ENCODE data around the gene CYP2D6. TPM values are rescaled to one million over a fixed set of nuclear protein-coding genes. Genes with fewer than 3 reads are reported as not detected.
"Not testable (repeated sequence)": the region's sequence is repeated elsewhere in the genome, so short reads cannot be mapped to it uniquely, and the experiment has no call there.

CYP2D6 gene
- total and polyA plus RNA-seq, 10 of the 15 experiments (the other 5 are each of a cell fraction or from before 2014, with no cell fraction given): 0.08 to 1.4 (median 0.39) TPM

GRCh38 chr22:42143859-42144822 is 13.5 kb upstream of the CYP2D6 start:
- in situ Hi-C loops (cut with MboI); DNase-seq (ENCODE audit: low read depth, low spot score); H4K20me1 ChIP-seq (ENCODE audit: control insufficient read depth, insufficient read depth); H2AFZ ChIP-seq (ENCODE audit: control insufficient read depth, low read depth, low read length); BruUV-seq (replicated peaks); POLR2A ChIA-PET; H3K9ac ChIP-seq (ENCODE audit: control insufficient read depth, insufficient read depth, low read length); intact Hi-C loops (cut with micrococcal nuclease; ENCODE audit: unreplicated experiment); H3K79me2 ChIP-seq (ENCODE audit: control insufficient read depth, insufficient read depth, low read length); H3K4me1 ChIP-seq (ENCODE audit: control insufficient read depth, insufficient read depth, low read length); H3K4me3 ChIP-seq; FAIRE-seq; RAD21 ChIA-PET (ENCODE audit: unreplicated experiment); CTCF ChIA-PET; H3K36me3 ChIP-seq (ENCODE audit: control insufficient read depth in 2 of 2, insufficient read depth in 2 of 2, low read length in 1 of 2); H3K4me2 ChIP-seq (ENCODE audit: control insufficient read depth, insufficient read depth); ATAC-seq; H3K9me3 ChIP-seq (replicated peaks; ENCODE audit: control insufficient read depth, insufficient read depth, low read length); SMC1A ChIA-PET (ENCODE audit: uncharacterized antibody, unreplicated experiment); H3K27me3 ChIP-seq (replicated peaks in 1 of 2; ENCODE audit: control insufficient read depth in 2 of 2, insufficient read depth in 2 of 2, low read length in 1 of 2); H3K27ac ChIP-seq (ENCODE audit: control insufficient read depth, insufficient read depth): not testable (repeated sequence)
- 82% methylated on average over 15 of the region's 20 CpGs for WGBS (ENCODE audit: insufficient coverage, insufficient replicate concordance, low lambda C conversion rate, missing lambda C conversion rate)

GRCh38 chr22:42142771-42143461 is 12.3 kb upstream of the CYP2D6 start:
- H2AFZ ChIP-seq (ENCODE audit: control insufficient read depth, low read depth, low read length): no peak overlapping the region
- H3K79me2 ChIP-seq (ENCODE audit: control insufficient read depth, insufficient read depth, low read length): no peaks in the 10 kb centered on the region
- no TSS peak for BruUV-seq (replicated peaks)
- H3K36me3 ChIP-seq (ENCODE audit: control insufficient read depth in 2 of 2, insufficient read depth in 2 of 2, low read length in 1 of 2): no peaks in the 10 kb centered on the region
- H3K9ac ChIP-seq (ENCODE audit: control insufficient read depth, insufficient read depth, low read length): no peak overlapping the region
- no peak overlapping the region for H3K27ac ChIP-seq (ENCODE audit: control insufficient read depth, insufficient read depth)
- no peak overlapping the region for H3K4me2 ChIP-seq (ENCODE audit: control insufficient read depth, insufficient read depth)
- H3K4me3 ChIP-seq: no peak overlapping the region
- no peak for ATAC-seq
- in situ Hi-C loops (cut with MboI): no loop called here
- H3K9me3 ChIP-seq (replicated peaks; ENCODE audit: control insufficient read depth, insufficient read depth, low read length): no peaks in the 10 kb centered on the region
- intact Hi-C loops (cut with micrococcal nuclease; ENCODE audit: unreplicated experiment): no loop called here
- DNase-seq (ENCODE audit: low read depth, low spot score): no peak
- no peak for FAIRE-seq
- no peaks in the 10 kb centered on the region for H3K27me3 ChIP-seq (replicated peaks in 1 of 2; ENCODE audit: control insufficient read depth in 2 of 2, insufficient read depth in 2 of 2, low read length in 1 of 2)
- ChIA-PET SMC1A (ENCODE audit: uncharacterized antibody, unreplicated experiment) (no interaction called here), POLR2A (no interaction called here), CTCF (no interaction called here), RAD21 (ENCODE audit: unreplicated experiment) (no interaction called here)
- H4K20me1 ChIP-seq (ENCODE audit: control insufficient read depth, insufficient read depth): no peaks in the 10 kb centered on the region
- no peaks in the 10 kb centered on the region for H3K4me1 ChIP-seq (ENCODE audit: control insufficient read depth, insufficient read depth, low read length)
- 90% methylated on average over 53 of the region's 54 CpGs for WGBS (ENCODE audit: insufficient coverage, insufficient replicate concordance, low lambda C conversion rate, missing lambda C conversion rate)
- no peak for TF ChIP-seq CEBPZ (IDR thresholded peaks at IDR 0.05; ENCODE audit: low read depth, low read length)
- no peak for TF ChIP-seq BACH1 (IDR thresholded peaks at IDR 0.05; ENCODE audit: borderline replicate concordance)
- TF ChIP-seq KLF5 (IDR thresholded peaks at IDR 0.05; ENCODE audit: partially characterized antibody): no peak
- TF ChIP-seq POLR2A (IDR thresholded peaks at IDR 0.05; ENCODE audit: low read depth, low read length): no peak
- TF ChIP-seq YBX1 (IDR thresholded peaks at IDR 0.05): no peak
- TF ChIP-seq NBN (IDR thresholded peaks at IDR 0.05): no peak
- no peak for TF ChIP-seq CREM (IDR thresholded peaks at IDR 0.05; ENCODE audit: low read depth)
- no peak for TF ChIP-seq LARP7 (IDR thresholded peaks at IDR 0.05)
- no peak for TF ChIP-seq IKZF2 (IDR thresholded peaks at IDR 0.05)
- TF ChIP-seq STAT1 (conservative IDR thresholded peaks at IDR 0.05): no peak
- TF ChIP-seq RELB (IDR thresholded peaks at IDR 0.05; ENCODE audit: low read depth): no peak

Data from GM12878 (cell line).